Measurements from ENCODE around the gene FNDC7.
A peak's percentile ranks its signal among the peaks of the same experiment; 100 is the strongest.
"Not testable (repeated sequence)": the region's sequence is repeated elsewhere in the genome, so short reads cannot be mapped to it uniquely, and the experiment has no call there.

The FNDC7 gene

DNA sequence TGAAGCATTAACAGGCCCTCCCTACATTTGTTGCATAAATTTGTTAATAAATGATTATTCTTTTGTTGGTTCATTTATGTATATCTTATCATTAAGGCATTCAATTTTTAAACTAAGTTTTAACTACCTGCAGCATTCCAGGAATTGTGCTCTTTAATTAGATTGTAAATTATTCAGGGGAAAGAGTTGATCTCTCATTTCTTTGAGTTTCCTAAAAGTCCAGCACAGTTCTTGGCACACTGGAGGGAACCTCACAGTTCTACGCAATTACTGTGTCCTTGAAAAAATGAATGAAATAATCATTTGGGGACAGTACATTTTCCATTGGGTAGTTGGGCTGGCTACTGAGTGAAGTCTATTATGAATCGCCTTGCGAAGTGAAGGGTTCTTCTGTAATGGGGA lies 33.3 kb downstream of the FNDC7 start:
- no peak for DNase-seq

DNA sequence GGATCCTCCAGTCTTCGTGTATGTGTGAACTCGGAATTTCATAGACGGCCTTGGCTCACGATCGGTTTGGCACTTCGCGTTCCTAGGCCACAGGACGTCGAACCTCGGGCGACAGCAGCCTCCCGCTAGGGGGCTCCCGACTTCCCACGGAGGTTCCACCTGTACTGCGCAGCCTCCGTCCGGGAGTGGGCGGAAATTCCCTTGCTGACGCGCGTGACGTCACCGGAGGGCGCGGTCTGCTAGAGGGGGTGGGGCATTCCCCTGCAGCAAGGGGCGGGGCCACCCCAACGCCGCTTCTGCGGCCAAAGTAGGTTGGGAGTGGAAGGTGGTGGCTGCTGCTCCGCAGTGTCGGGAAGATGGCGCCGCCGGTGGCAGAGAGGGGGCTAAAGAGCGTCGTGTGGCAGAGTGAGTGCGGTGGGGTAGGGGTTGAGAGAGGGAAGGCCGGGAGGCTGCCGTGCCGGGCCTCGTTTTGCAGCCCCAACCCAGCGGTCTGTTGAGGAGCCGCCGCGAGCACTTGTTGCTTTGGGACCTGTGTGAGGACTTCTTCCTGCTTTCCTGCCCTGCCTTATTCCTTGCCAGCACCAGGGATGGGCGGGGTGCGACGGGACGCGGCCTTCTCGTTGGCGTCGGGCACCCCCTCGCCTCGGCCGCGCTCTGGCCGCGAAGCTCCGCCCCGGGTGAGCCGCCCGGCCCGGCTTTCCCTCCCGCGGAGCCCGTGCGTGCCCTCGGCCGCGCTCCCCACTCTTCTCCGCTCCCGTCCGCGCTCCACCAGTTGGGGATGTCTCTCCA lies 33.9 kb downstream of the FNDC7 start, which contains the start of gene STXBP3:
Gene STXBP3, plus strand, starts transcription at position 293 of the 789 bp plus-strand sequence. Its CDS starts 64 bp downstream, at position 357.
- DNase-seq, result peak; percentile 100

- DNase-seq, result peak; percentile 46
These were observed 34.6 kb downstream of the FNDC7 start for GRCh38 chr1:108747171-108747850.

GRCh38 chr1:108747898-108748297 lies 35.2 kb downstream of the FNDC7 start:
- DNase-seq, result no peak

GRCh38 chr1:108749081-108749480 lies 36.4 kb downstream of the FNDC7 start:
- DNase-seq, result no peak

DNA sequence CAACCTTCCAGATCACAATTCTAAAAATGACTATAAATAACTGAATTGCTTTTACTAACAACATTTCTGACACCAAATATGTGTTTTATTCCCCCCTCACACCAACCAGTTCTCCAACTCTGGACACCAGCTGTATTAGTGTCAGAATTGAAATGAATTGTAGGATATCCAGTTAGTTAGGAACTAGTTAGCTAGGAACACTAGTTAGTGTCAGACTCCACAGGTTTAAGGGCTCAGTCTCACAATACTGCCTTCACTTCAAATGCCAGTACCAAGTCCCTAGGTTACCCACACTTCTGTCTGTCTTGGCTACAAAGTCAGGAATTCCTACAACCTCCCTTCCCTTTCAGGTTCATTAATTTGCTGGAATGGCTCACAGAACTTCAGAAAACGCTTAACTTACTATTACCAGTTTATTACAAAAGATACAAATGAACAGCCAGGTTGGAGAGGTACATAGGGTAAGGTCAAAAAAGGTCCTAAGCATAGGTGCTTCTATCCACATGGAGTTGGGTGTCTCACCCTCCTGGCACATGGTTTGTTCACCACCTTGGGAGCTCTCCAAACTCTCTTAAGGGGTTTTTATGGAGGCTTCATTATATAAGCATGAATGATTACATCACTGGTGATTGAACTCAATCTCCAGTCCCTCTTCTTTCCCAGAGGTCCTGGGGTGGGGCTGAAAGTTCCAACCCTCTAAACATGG lies 37.9 kb downstream of the FNDC7 start:
- DNase-seq, result no peak

- DNase-seq, result no peak
These were observed 40.7 kb downstream of the FNDC7 start for GRCh38 chr1:108753363-108753762.

DNA sequence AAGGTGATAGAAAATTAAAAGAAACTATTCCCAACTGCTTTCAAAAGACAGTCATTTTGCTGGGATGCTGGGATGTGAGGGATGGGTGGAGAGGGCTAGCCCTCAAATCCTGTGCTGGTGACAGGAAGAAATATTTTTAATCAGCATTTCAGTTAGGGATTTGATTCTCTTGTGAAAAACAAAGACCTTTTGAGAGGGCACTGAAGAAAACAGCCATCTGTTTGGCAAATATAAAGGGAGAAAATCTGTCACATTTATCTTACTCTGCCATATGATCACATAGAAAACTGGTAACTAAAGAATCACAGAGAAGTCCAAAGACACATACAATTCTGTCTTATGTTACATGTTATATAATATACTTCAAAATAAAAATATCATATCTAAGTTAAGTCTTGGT lies 46.1 kb downstream of the FNDC7 start:
- no peak for DNase-seq

- no peak for DNase-seq
These were observed 54.4 kb downstream of the FNDC7 start for GRCh38 chr1:108767115-108767514.

GRCh38 chr1:108767708-108768107 lies 55.0 kb downstream of the FNDC7 start:
- no peak for DNase-seq

DNA sequence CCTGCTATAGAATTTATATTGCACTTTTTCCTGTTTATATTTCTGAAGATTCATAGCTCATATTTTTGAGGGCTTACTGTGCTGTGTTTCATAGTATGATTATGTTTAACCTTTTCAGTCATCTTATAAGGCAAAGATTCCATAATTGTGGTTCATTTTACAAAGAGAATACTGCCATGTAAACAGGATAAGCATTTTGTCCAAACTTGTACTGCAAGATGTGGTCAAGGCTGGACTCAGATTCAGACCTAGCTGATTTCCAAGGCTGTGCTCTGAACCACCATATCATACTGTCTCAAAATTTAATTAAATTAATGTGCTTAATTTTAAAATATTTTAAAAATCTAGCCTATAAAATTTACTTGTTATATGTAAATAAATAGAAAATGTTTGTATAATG lies 65.1 kb downstream of the FNDC7 start:
- DNase-seq, result no peak

- DNase-seq, result no peak
These were observed 66.7 kb downstream of the FNDC7 start for GRCh38 chr1:108779455-108779854.

DNA sequence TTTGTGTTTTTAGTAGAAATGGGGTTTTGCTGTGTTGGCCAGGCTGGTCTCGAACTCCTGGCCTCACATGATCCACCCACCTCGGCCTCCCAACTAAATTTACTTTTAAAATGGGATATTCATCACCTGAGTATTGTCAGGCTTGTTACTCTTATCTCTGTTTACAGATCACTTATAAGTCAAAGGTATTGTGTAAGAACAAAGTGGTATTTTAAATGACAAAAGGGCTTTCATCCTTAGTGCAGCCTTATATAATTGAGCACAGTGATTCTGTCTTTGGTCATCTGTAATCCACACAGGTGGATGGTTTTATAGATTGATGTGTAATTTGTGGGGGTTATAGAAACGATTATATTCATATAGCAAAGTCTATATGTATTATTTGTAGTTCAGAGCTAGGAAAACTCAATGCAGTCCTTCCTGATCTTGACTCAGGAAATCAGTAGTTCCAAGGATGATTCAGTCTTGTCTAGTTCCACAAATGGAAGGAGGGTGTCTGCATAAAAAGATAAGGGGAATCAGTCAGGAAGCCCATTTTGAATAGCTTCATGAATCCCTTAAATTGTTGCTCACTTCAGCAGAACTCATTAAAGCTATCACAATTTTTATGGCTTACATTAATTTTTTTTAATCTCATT lies 68.3 kb downstream of the FNDC7 start:
- no peak for DNase-seq

GRCh38 chr1:108781575-108781944 lies 68.9 kb downstream of the FNDC7 start:
- DNase-seq, result not testable (repeated sequence)

- DNase-seq, result no peak
These were observed 72.6 kb downstream of the FNDC7 start for GRCh38 chr1:108785264-108785663.

DNA sequence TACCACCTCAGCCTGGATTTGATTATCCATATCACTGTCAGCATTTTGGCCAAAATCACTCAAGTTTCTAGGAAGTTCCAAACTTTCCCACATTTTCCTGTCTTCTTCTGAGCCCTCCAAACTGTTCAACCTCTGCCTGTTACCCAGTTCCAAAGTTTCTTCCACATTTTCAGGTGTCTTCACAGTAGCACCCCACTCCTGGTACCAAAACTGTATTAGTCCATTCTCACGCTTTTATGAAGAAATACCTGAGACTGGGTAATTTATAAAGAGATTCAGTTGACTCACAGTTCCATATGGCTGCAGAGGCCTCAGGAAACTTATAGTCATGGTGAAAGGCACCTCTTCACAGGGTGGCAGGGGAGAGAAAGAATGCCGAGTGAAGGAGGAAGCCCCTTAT lies 73.2 kb downstream of the FNDC7 start:
- DNase-seq, result no peak

DNA sequence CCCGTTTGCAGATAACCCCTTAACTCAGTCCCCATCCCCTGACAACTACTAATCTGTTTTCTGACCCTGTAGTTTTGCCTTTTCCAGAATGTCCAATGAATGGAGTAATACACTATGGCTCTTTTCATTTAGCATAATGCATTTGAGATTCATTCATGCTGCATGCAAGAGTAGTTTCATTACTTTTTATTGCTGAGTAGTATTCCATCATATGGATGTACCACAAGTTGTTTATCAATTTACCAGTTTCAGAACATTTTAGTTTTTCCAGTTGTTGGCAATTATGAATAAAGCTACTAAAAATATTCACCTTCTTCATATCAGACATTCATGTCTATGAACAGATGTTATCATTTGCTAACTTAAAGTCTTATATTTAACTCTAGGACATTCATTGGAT lies 79.1 kb downstream of the FNDC7 start:
- DNase-seq, result no peak

Data from activated CD4-positive, CD25-positive, alpha-beta regulatory T cell treated with anti-CD3 and anti-CD28 coated beads, Interleukin-2, amount 50 U/mL, for 72 hours (primary cell).